ENCODE data around the gene DNMT3A.

GRCh38 chr2:25379535-25379934 lies 37.8 kb upstream of the DNMT3A start:
- no peak for TF ChIP-seq CTCF (IDR thresholded peaks at IDR 0.05; ENCODE audit: insufficient read depth, low read depth, low read length)
- TF ChIP-seq EZH2 (IDR thresholded peaks at IDR 0.05; ENCODE audit: insufficient read depth, low read length): no peak
